NCI-H510A treated with DMSO at 0.1 percent for 48 hours (cell line): ENCODE data around the gene FGD4.
A peak's percentile ranks its signal among the peaks of the same experiment; 100 is the strongest.

Source experiments
- DNase-seq: peaks from one replicate; lab custom pipeline; 2025; lab: John Stamatoyannopoulos, UW

FGD4 gene

GRCh38 chr12:32566663-32567295 lies 167.4 kb downstream of the FGD4 start:
- no peak for DNase-seq

GRCh38 chr12:32567296-32567674 lies 167.9 kb downstream of the FGD4 start:
- no peak for DNase-seq

- no peak for DNase-seq
Observed at GRCh38 chr12:32568228-32568627, 168.9 kb downstream of the FGD4 start.

GRCh38 chr12:32569259-32569658 lies 169.9 kb downstream of the FGD4 start:
- DNase-seq = no peak

- no peak for DNase-seq
Observed at GRCh38 chr12:32574585-32574984, 175.2 kb downstream of the FGD4 start.

- no peak for DNase-seq
Observed at GRCh38 chr12:32577328-32577727, 178.0 kb downstream of the FGD4 start.

GRCh38 chr12:32583534-32583933 lies 184.2 kb downstream of the FGD4 start:
- DNase-seq = no peak

GRCh38 chr12:32585680-32586079 lies 186.3 kb downstream of the FGD4 start:
- DNase-seq = no peak

GRCh38 chr12:32586390-32586789 lies 187.0 kb downstream of the FGD4 start:
- no peak for DNase-seq

GRCh38 chr12:32587581-32588495 lies 188.5 kb downstream of the FGD4 start:
- no peak for DNase-seq

GRCh38 chr12:32588604-32589003 lies 189.2 kb downstream of the FGD4 start:
- DNase-seq = no peak

GRCh38 chr12:32589165-32589865 lies 190.0 kb downstream of the FGD4 start:
- no peak for DNase-seq

- no peak for DNase-seq
Observed at GRCh38 chr12:32595251-32595650, 195.9 kb downstream of the FGD4 start.

GRCh38 chr12:32596030-32596429 lies 196.7 kb downstream of the FGD4 start:
- no peak for DNase-seq

GRCh38 chr12:32598688-32599087 lies 199.3 kb downstream of the FGD4 start:
- DNase-seq = no peak

- DNase-seq = no peak
Observed at GRCh38 chr12:32600681-32601080, 201.3 kb downstream of the FGD4 start.

- no peak for DNase-seq
Observed at GRCh38 chr12:32603071-32603470, 203.7 kb downstream of the FGD4 start.

GRCh38 chr12:32603858-32604257 lies 204.5 kb downstream of the FGD4 start:
- DNase-seq = no peak

- DNase-seq = no peak
Observed at GRCh38 chr12:32604565-32604964, 205.2 kb downstream of the FGD4 start.

GRCh38 chr12:32605326-32606095 lies 206.2 kb downstream of the FGD4 start:
- peak; percentile 62 for DNase-seq

GRCh38 chr12:32606443-32606842 lies 207.1 kb downstream of the FGD4 start:
- no peak for DNase-seq

GRCh38 chr12:32609966-32610365 lies 210.6 kb downstream of the FGD4 start:
- no peak for DNase-seq
